ENCODE data around the gene PRLHR. TPM values are rescaled to one million over a fixed set of nuclear protein-coding genes. Genes with fewer than 3 reads are reported as not detected.

PRLHR gene
- total RNA-seq, 1 donor from 2014 or later: not detected

- H3K4me3 Mint-ChIP-seq (ENCODE audit: unreplicated experiment): no peak overlapping the region
- H3K9me3 Mint-ChIP-seq (ENCODE audit: unreplicated experiment): no peaks in the 10 kb centered on the region
- no peaks in the 10 kb centered on the region for H3K36me3 Mint-ChIP-seq (ENCODE audit: unreplicated experiment)
- no peaks in the 10 kb centered on the region for H3K4me1 Mint-ChIP-seq (ENCODE audit: unreplicated experiment)
- H3K27me3 Mint-ChIP-seq (ENCODE audit: unreplicated experiment): peaks cover 11% of the 10 kb centered on the region
- no peak overlapping the region for H3K27ac Mint-ChIP-seq (ENCODE audit: unreplicated experiment)
- TF ChIP-seq CTCF (IDR thresholded peaks at IDR 0.05): no peak
- peak; percentile 21 for DNase-seq (ENCODE audit: extremely low spot score, unreplicated experiment)
Measured at GRCh38 chr10:118542745-118543144, 52.7 kb downstream of the PRLHR start.

GRCh38 chr10:118542205-118542604, 53.2 kb downstream of the PRLHR start:
- DNase-seq (ENCODE audit: extremely low spot score, unreplicated experiment): no peak
- H3K9me3 Mint-ChIP-seq (ENCODE audit: unreplicated experiment): no peaks in the 10 kb centered on the region
- no peak overlapping the region for H3K4me3 Mint-ChIP-seq (ENCODE audit: unreplicated experiment)
- TF ChIP-seq CTCF (IDR thresholded peaks at IDR 0.05): no peak
- peaks cover 11% of the 10 kb centered on the region for H3K27me3 Mint-ChIP-seq (ENCODE audit: unreplicated experiment)
- no peaks in the 10 kb centered on the region for H3K4me1 Mint-ChIP-seq (ENCODE audit: unreplicated experiment)
- H3K27ac Mint-ChIP-seq (ENCODE audit: unreplicated experiment): no peak overlapping the region
- H3K36me3 Mint-ChIP-seq (ENCODE audit: unreplicated experiment): no peaks in the 10 kb centered on the region

GRCh38 chr10:118541718-118542117, 53.7 kb downstream of the PRLHR start:
- Mint-ChIP-seq H3K4me1 (ENCODE audit: unreplicated experiment) (no peaks in the 10 kb centered on the region), H3K36me3 (ENCODE audit: unreplicated experiment) (no peaks in the 10 kb centered on the region), H3K27ac (ENCODE audit: unreplicated experiment) (no peak overlapping the region), H3K4me3 (ENCODE audit: unreplicated experiment) (no peak overlapping the region), H3K9me3 (ENCODE audit: unreplicated experiment) (no peaks in the 10 kb centered on the region), H3K27me3 (ENCODE audit: unreplicated experiment) (peaks cover 11% of the 10 kb centered on the region)
- DNase-seq (ENCODE audit: extremely low spot score, unreplicated experiment): no peak
- TF ChIP-seq CTCF (IDR thresholded peaks at IDR 0.05): no peak

Other genes with a start within 250 kb of the PRLHR start
- 34.0 and 37.5 TPM in 2 replicates for gene CACUL1, start 159.3 kb upstream of the PRLHR start, total RNA-seq